Spleen (tissue), 11 donors: Measurements from ENCODE around the gene RBM38. TPM values are rescaled to one million over a fixed set of nuclear protein-coding genes. Genes with fewer than 3 reads are reported as not detected.
A peak's percentile ranks its signal among the peaks of the same experiment; 100 is the strongest.

Experiments used
- DNase-seq: peaks from one replicate; pipeline ENCODE4 v3.0.0-alpha.2; 2020
- H3K27ac ChIP-seq, 8 donors: fragments of 200-600 bp; sonication (generic) in 7 of 8; 1 replicate in 4 of 8; 2 replicates in 4 of 8; pipeline versions ENCODE4 v1.5.0 to v1.8.0; 2016 to 2021; ENCODE audit warnings: inconsistent platforms in 4 of 8, mild to moderate bottlenecking in 4 of 8, moderate library complexity in 1 of 8
- H3K27me3 ChIP-seq, 7 donors: fragments of 200-600 bp; sonication (generic) in 6 of 7; replicated peaks in 1 of 7; 1 replicate in 4 of 7; 2 replicates in 3 of 7; pipeline versions ENCODE4 v1.5.0 to v1.8.0; 2016 to 2021; ENCODE audit warnings: inconsistent platforms in 3 of 7, mild to moderate bottlenecking in 1 of 7
- H3K36me3 ChIP-seq, 6 donors: fragments of 200-600 bp; sonication (generic) in 5 of 6; 1 replicate in 4 of 6; 2 replicates in 2 of 6; pipeline versions ENCODE4 v1.5.0 to v1.8.0; 2016 to 2021; ENCODE audit warnings: inconsistent platforms in 2 of 6
- H3K4me1 ChIP-seq, 6 donors: fragments of 200-600 bp; sonication (generic) in 5 of 6; 1 replicate in 3 of 6; 2 replicates in 3 of 6; pipeline versions ENCODE4 v1.5.0 to v1.8.0; 2016 to 2021; ENCODE audit warnings: inconsistent platforms in 3 of 6
- H3K4me3 ChIP-seq, 8 donors: fragments of 200-600 bp; sonication (generic) in 7 of 8; 1 replicate in 4 of 8; 2 replicates in 4 of 8; pipeline versions ENCODE4 v1.5.0 to v1.8.0; 2016 to 2021; ENCODE audit warnings: inconsistent platforms in 4 of 8, mild to moderate bottlenecking in 4 of 8, moderate library complexity in 2 of 8
- H3K9me3 ChIP-seq, 8 donors: fragments of 200-600 bp; sonication (generic) in 7 of 8; 1 replicate in 4 of 8; 2 replicates in 4 of 8; pipeline versions ENCODE4 v1.5.0 to v1.8.0; 2016 to 2021; ENCODE audit warnings: inconsistent platforms in 4 of 8
- POLR2A ChIP-seq, 3 donors: fragments of 450-650 bp; IDR thresholded peaks; one replicate each; pipeline ENCODE4 v1.5.1; 2017; ENCODE audit warnings: antibody characterized with exemption in 3 of 3, mild to moderate bottlenecking in 1 of 3
- POLR2AphosphoS5 ChIP-seq, 3 donors: sonication (generic); formaldehyde crosslinking; IDR thresholded peaks; one replicate each; pipeline ENCODE4 v1.5.1; 2017; ENCODE audit warnings: antibody characterized with exemption in 3 of 3
- WGBS, 5 donors: extraction: QIAGEN DNeasy Blood & Tissue Kit in 3 of 5; methylation state at CpG; one replicate each; pipeline versions ENCODE4 v1.1.5 to v1.1.7; 2013 to 2018; 5-methylcytosine and 5-hydroxymethylcytosine counted together
- intact Hi-C: fragments of 100-400 bp; cut with DNase I; formaldehyde crosslinking; loops from one replicate; pipeline ENCODE4 v1.15.0; 2023; ENCODE audit warnings: low total_unique reads
- polyA plus RNA-seq, 3 donors: library from polyadenylated mRNA; stranded (reverse); fragments of 200-250 nt; gene quantifications; one replicate each; pipeline ENCODE4 v1.2.1, GENCODE V29; 2013
- total RNA-seq, 7 donors: library from RNA; depleted of rRNA in 3 of 7; stranded (reverse); fragments of >200 nt in 3 of 7; fragmentation: NEBNext Ultra II Directional in 4 of 7; extraction: Animal tissue kit (Norgen Biotek cat#: 25700) in 4 of 7; gene quantifications; one replicate each; pipeline versions ENCODE4 v1.1.0 to v1.2.1, GENCODE V29; 2016 to 2021
- TF ChIP-seq, protein P1 (sequence below), 11 experiments: fragments of 200-600 bp in 7 of 11; fragments of 450-650 bp in 4 of 11; sonication (generic) in 4 of 11; IDR thresholded peaks in 8 of 11; conservative IDR thresholded peaks in 3 of 11; 1 replicate in 7 of 11; 2 replicates in 4 of 11; pipeline versions ENCODE4 v1.4.0 to v1.8.0; 2016 to 2021; ENCODE audit warnings: antibody characterized with exemption in 11 of 11, inconsistent platforms in 4 of 11, mild to moderate bottlenecking in 1 of 11
- donor health status: healthy with polysubstance abuse.
- donor health status: DM: no; HTN: no; CAD: no; lungs with moderate emphysema.
- donor health status: DM: no; HTN: no; CAD: no.
- donor health status: Bipolar disorder and iron deficiency.
- donor health status: healthy.
- donor health status: DM: no; HTN: no; CAD: no.
- donor health status: DM: yes; HTN: yes; CAD: no.

Gene RBM38
- total and polyA plus RNA-seq, 10 donors: 48.6 to 120 (median 65.8) TPM

GRCh38 chr20:57396212-57396983 is 5.2 kb downstream of the RBM38 start:
- peaks cover 82 to 95% (median 91%) of the 10 kb centered on the region in 6 donors for H3K4me1 ChIP-seq
- H3K36me3 ChIP-seq: peaks cover 0 to 81% (median 44%) of the 10 kb centered on the region in 6 donors
- peak; percentile 80 for DNase-seq
- H3K27ac ChIP-seq: peak overlapping the region; percentile 60 to 98 (median 88)
- 81 to 90% (median 84%) methylated on average over 14 to 16 of the region's 16 CpGs for WGBS, 5 donors
- H3K27me3 ChIP-seq: no peaks in the 10 kb centered on the region
- TF ChIP-seq, protein P1, sequence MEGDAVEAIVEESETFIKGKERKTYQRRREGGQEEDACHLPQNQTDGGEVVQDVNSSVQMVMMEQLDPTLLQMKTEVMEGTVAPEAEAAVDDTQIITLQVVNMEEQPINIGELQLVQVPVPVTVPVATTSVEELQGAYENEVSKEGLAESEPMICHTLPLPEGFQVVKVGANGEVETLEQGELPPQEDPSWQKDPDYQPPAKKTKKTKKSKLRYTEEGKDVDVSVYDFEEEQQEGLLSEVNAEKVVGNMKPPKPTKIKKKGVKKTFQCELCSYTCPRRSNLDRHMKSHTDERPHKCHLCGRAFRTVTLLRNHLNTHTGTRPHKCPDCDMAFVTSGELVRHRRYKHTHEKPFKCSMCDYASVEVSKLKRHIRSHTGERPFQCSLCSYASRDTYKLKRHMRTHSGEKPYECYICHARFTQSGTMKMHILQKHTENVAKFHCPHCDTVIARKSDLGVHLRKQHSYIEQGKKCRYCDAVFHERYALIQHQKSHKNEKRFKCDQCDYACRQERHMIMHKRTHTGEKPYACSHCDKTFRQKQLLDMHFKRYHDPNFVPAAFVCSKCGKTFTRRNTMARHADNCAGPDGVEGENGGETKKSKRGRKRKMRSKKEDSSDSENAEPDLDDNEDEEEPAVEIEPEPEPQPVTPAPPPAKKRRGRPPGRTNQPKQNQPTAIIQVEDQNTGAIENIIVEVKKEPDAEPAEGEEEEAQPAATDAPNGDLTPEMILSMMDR (IDR thresholded peaks at IDR 0.05 in 8 of 11, conservative IDR thresholded peaks at IDR 0.05 in 3 of 11): no peak
- TF ChIP-seq POLR2AphosphoS5 (IDR thresholded peaks at IDR 0.05) (no peak), POLR2A (IDR thresholded peaks at IDR 0.05) (no peak)
- H3K4me3 ChIP-seq: peak overlapping the region in 2 of 8 donors; percentile 76 to 94
- intact Hi-C loops: no loop called here
- no peaks in the 10 kb centered on the region for H3K9me3 ChIP-seq

DNA sequence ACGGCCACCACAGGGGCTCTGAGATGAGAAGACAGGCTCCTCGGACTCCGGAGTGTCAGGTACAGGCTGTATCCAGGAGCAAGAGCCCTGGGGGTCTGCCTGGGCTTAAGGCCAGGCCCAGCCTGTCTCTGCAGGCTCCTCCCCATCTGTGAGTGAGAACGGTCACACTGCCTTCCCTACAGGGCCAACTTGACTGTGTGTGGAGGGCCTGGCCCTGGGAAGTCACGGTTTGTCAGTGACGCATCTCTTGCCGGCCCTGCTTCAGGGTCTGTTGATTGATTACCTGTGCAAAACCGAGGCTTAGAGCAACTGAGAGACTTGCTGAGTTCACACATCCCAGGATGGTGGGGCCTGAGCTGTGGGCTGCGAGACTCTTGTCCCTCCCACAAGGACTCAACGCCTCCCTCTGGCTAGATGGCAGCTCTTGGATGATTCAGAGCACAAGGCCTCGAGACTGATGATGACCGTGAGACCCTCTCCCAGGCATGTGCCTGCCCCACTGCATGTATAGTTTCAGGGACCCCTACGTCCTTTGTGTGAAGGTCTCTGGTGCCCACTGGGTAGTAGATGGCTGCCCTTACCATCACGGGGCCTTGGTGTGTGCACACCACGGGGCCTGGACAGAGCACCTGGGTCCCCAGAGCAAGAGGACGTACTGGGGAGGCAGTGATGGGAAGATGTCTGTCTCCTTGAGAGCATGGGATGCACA is 5.9 kb downstream of the RBM38 start:
- WGBS, 5 donors: 70 to 77% (median 73%) methylated on average over 10 to 16 of the region's 16 CpGs
- Histone ChIP-seq H3K27me3 (no peaks in the 10 kb centered on the region), H3K4me3 (peak overlapping the region in 4 of 8 donors; percentile 20 to 94 (median 24)), H3K4me1 (peaks cover 90 to 100% (median 98%) of the 10 kb centered on the region in 6 donors), H3K27ac (peak overlapping the region; percentile 60 to 98 (median 88)), H3K36me3 (peaks cover 0 to 88% (median 48%) of the 10 kb centered on the region in 6 donors), H3K9me3 (no peaks in the 10 kb centered on the region)
- intact Hi-C loops: no loop called here
- TF ChIP-seq POLR2AphosphoS5 (IDR thresholded peaks at IDR 0.05): peak in 2 of 3 donors; percentile 17 to 25
- no peak for TF ChIP-seq POLR2A (IDR thresholded peaks at IDR 0.05)
- TF ChIP-seq, protein P1 (IDR thresholded peaks at IDR 0.05 in 8 of 11, conservative IDR thresholded peaks at IDR 0.05 in 3 of 11): no peak
- peak; percentile 80 for DNase-seq

GRCh38 chr20:57397693-57398108 is 6.5 kb downstream of the RBM38 start:
- peaks cover 0 to 94% (median 54%) of the 10 kb centered on the region in 6 donors for H3K36me3 ChIP-seq
- H3K9me3 ChIP-seq: no peaks in the 10 kb centered on the region
- peak; percentile 93 for DNase-seq
- peak in 1 of 3 donors; percentile 83 for TF ChIP-seq POLR2AphosphoS5 (IDR thresholded peaks at IDR 0.05)
- TF ChIP-seq POLR2A (IDR thresholded peaks at IDR 0.05): no peak
- intact Hi-C loops: no loop called here
- H3K27me3 ChIP-seq: no peaks in the 10 kb centered on the region
- WGBS, 5 donors: 13 to 22% (median 17%) methylated on average over 9 to 13 of the region's 13 CpGs
- peaks cover 95 to 100% (median 100%) of the 10 kb centered on the region in 6 donors for H3K4me1 ChIP-seq
- peak overlapping the region in 6 of 8 donors; percentile 6 to 53 (median 22) for H3K4me3 ChIP-seq
- H3K27ac ChIP-seq: peak overlapping the region; percentile 60 to 98 (median 88)

GRCh38 chr20:57398231-57398821 is 7.1 kb downstream of the RBM38 start:
- H3K4me3 ChIP-seq: peak overlapping the region in 6 of 8 donors; percentile 6 to 53 (median 22)
- 4 to 17% (median 9%) methylated on average over 19 to 27 of the region's 27 CpGs for WGBS, 5 donors
- H3K36me3 ChIP-seq: peaks cover 0 to 95% (median 58%) of the 10 kb centered on the region in 6 donors
- DNase-seq: peak; percentile 98
- TF ChIP-seq POLR2A (IDR thresholded peaks at IDR 0.05) (no peak), POLR2AphosphoS5 (IDR thresholded peaks at IDR 0.05) (peak; percentile 86 to 94 (median 87))
- TF ChIP-seq, protein P1 (IDR thresholded peaks at IDR 0.05 in 8 of 11, conservative IDR thresholded peaks at IDR 0.05 in 3 of 11): peak in 1 of 11 experiments; percentile 9
- intact Hi-C loops: no loop called here
- no peaks in the 10 kb centered on the region for H3K9me3 ChIP-seq
- H3K4me1 ChIP-seq: peaks cover 92 to 100% (median 100%) of the 10 kb centered on the region in 6 donors
- H3K27me3 ChIP-seq: no peaks in the 10 kb centered on the region
- H3K27ac ChIP-seq: peak overlapping the region; percentile 60 to 98 (median 88)
